GM21367 (cell line): ENCODE data around the gene FTCD.

Experiments used
- ATAC-seq: cut with Tn5 transposase; IDR thresholded peaks from one replicate; pipeline ENCODE4 v1.9.1; 2021; ENCODE audit not compliant: unreplicated experiment

The FTCD gene

GRCh38 chr21:46093668-46094400 lies 61.5 kb downstream of the FTCD start:
- no peak for ATAC-seq

GRCh38 chr21:46092811-46093667 lies 62.3 kb downstream of the FTCD start:
- ATAC-seq, result no peak

GRCh38 chr21:46092026-46092764 lies 63.2 kb downstream of the FTCD start:
- ATAC-seq, result no peak

- ATAC-seq, result no peak
Observed at GRCh38 chr21:46091631-46092025, 63.8 kb downstream of the FTCD start.

- ATAC-seq, result no peak
Observed at GRCh38 chr21:46091118-46091517, 64.3 kb downstream of the FTCD start.

GRCh38 chr21:46089285-46089684 lies 66.1 kb downstream of the FTCD start:
- no peak for ATAC-seq

- ATAC-seq, result no peak
Observed at GRCh38 chr21:46088189-46088588, 67.2 kb downstream of the FTCD start.

- no peak for ATAC-seq
Observed at GRCh38 chr21:46087641-46088040, 67.7 kb downstream of the FTCD start.
